K562 (cell line): ENCODE data around the gene ARHGAP4. TPM values are rescaled to one million over a fixed set of nuclear protein-coding genes. Genes with fewer than 3 reads are reported as not detected.

Source experiments
- ATAC-seq: fragments of 200-7000 bp; cut with Tn5 transposase; 3 replicates; pipeline ENCODE4 v1.9.1; 2020; ENCODE audit warnings: moderate library complexity
- BruUV-seq: library from RNA; stranded (reverse); fragments of 400-500 nt; replicated peaks from 2 replicates; lab custom pipeline; 2021; lab: Mats Ljungman, UMichigan
- CTCF ChIA-PET: fragments of 300-600 bp; formaldehyde crosslinking; extraction: SDS; loops from one replicate; lab custom pipeline; 2021; ENCODE audit warnings: low intra/inter-chr PET ratio; lab: Yijun Ruan, JAX
- POLR2A ChIA-PET: fragments of 300-600, 350-650 bp; sonication (Branson Sonifier 250); formaldehyde crosslinking; extraction: SDS; loops from one replicate; lab custom pipeline; 2021; ENCODE audit warnings: antibody characterized with exemption, inconsistent platforms; lab: Yijun Ruan, JAX
- DNase-seq, 4 experiments: peaks; one replicate each; pipeline versions ENCODE4 v3.0.0 to v3.0.0-alpha.2; 2011 to 2018; ENCODE audit warnings: low spot score in 3 of 4, mixed read lengths in 3 of 4; ENCODE audit errors: extremely low read depth in 1 of 4
- FAIRE-seq: peaks from 2 replicates; lab custom pipeline; 2011; peaks lifted over from hg19 to GRCh38; lab: Jason Lieb, UNC
- H2AFZ ChIP-seq: 2 replicates; pipeline ENCODE4 v1.6.0; 2011; ENCODE audit warnings: low read depth, low read length, control low read depth, inconsistent platforms
- H3K27ac ChIP-seq: fragments of 200-600 bp; 3 replicates; pipeline ENCODE4 v1.8.0; 2011; ENCODE audit warnings: low read depth, mild to moderate bottlenecking, control low read depth, inconsistent platforms, low read length, moderate library complexity, mixed read lengths; ENCODE audit errors: extremely low read depth
- H3K27me3 ChIP-seq, 2 experiments: fragments of 300-600 bp in 1 of 2; 2 replicates in 1 of 2; 3 replicates in 1 of 2; pipeline versions ENCODE4 v1.6.0 to v1.8.0; 2011; ENCODE audit warnings: inconsistent platforms in 2 of 2, low read length in 2 of 2, mild to moderate bottlenecking in 1 of 2, mixed read lengths in 1 of 2, moderate library complexity in 1 of 2; ENCODE audit not compliant: control insufficient read depth in 2 of 2, insufficient read depth in 2 of 2
- H3K36me3 ChIP-seq: fragments of 300-600 bp; 3 replicates; pipeline ENCODE4 v1.8.0; 2011; ENCODE audit warnings: mild to moderate bottlenecking, low read length, inconsistent platforms; ENCODE audit not compliant: control insufficient read depth, insufficient read depth
- H3K4me1 ChIP-seq, 2 experiments: fragments of 200-600 bp in 1 of 2; replicated peaks in 1 of 2; 2 replicates in 1 of 2; 3 replicates in 1 of 2; pipeline versions ENCODE4 v1.5.1 to v1.8.0; 2011; ENCODE audit warnings: inconsistent platforms in 2 of 2, low read length in 2 of 2, mild to moderate bottlenecking in 1 of 2, mixed read lengths in 1 of 2, moderate library complexity in 1 of 2; ENCODE audit not compliant: control insufficient read depth in 2 of 2, insufficient read depth in 2 of 2
- H3K4me2 ChIP-seq: 2 replicates; pipeline ENCODE4 v1.6.1; 2011; ENCODE audit warnings: low read length, control low read depth, inconsistent platforms, mixed read lengths; ENCODE audit not compliant: insufficient read depth
- H3K4me3 ChIP-seq: fragments of 200-600 bp; sonication (generic), shearing (Covaris generic); 2 replicates; pipeline ENCODE4 v1.5.1; 2016; ENCODE audit warnings: control low read depth, inconsistent platforms
- H3K79me2 ChIP-seq: fragments of 200-600 bp; 3 replicates; pipeline ENCODE4 v1.8.0; 2011; ENCODE audit warnings: low read length, inconsistent platforms; ENCODE audit not compliant: control insufficient read depth, insufficient read depth
- H3K9ac ChIP-seq, 2 experiments: 2 replicates each; pipeline versions ENCODE4 v1.6.0 to v1.6.1; 2011; ENCODE audit warnings: low read depth in 2 of 2, low read length in 2 of 2, control low read depth in 1 of 2, inconsistent platforms in 1 of 2, mild to moderate bottlenecking in 1 of 2, mixed read lengths in 1 of 2; ENCODE audit not compliant: insufficient read depth in 1 of 2
- H3K9me1 ChIP-seq: one replicate; pipeline ENCODE4 v1.6.0; 2011; ENCODE audit warnings: inconsistent platforms, mild to moderate bottlenecking, low read length, moderate library complexity; ENCODE audit not compliant: control insufficient read depth, insufficient read depth
- H3K9me3 ChIP-seq: replicated peaks from 2 replicates; pipeline ENCODE4 v1.5.1; 2011; ENCODE audit warnings: low read depth, low read length, inconsistent platforms; ENCODE audit not compliant: control insufficient read depth, insufficient read depth
- H4K20me1 ChIP-seq: replicated peaks from 2 replicates; pipeline ENCODE4 v1.6.1; 2011; ENCODE audit warnings: low read length, inconsistent platforms, mixed read lengths; ENCODE audit not compliant: control insufficient read depth, insufficient read depth
- POLR2G ChIP-seq: fragments of 200-400 bp; formaldehyde crosslinking; IDR thresholded peaks from 2 replicates; pipeline ENCODE4 v1.6.1; 2017; ENCODE audit warnings: low read depth, mild to moderate bottlenecking, antibody characterized with exemption, low read length, moderate library complexity
- RBFOX2 ChIP-seq: fragments of 200-400 bp; formaldehyde crosslinking; IDR thresholded peaks from 2 replicates; pipeline ENCODE4 v1.6.1; 2017; ENCODE audit warnings: low read depth, mild to moderate bottlenecking, low read length, moderate library complexity
- RBM39 ChIP-seq: fragments of 200-400 bp; formaldehyde crosslinking; optimal IDR thresholded peaks from 2 replicates; pipeline ENCODE3; 2018; ENCODE audit warnings: low read depth, low read length
- STAT5A ChIP-seq: IDR thresholded peaks from 2 replicates; pipeline ENCODE4 v1.6.1; 2012; ENCODE audit warnings: low read length, inconsistent platforms, borderline replicate concordance
- ZNF263 ChIP-seq: sonication (generic); formaldehyde crosslinking; IDR thresholded peaks from 2 replicates; pipeline ENCODE4 v1.8.0; 2022; ENCODE audit warnings: mild to moderate bottlenecking, missing genetic modification reagents, borderline replicate concordance
- WGBS: fragments of 100-300 bp; shearing (Covaris generic); methylation state at CpG from one replicate; pipeline ENCODE4 v1.1.6; 2016; ENCODE audit warnings: low coverage, mixed read lengths; ENCODE audit not compliant: insufficient coverage; ENCODE audit errors: missing lambda C conversion rate; 5-methylcytosine and 5-hydroxymethylcytosine counted together
- in situ Hi-C: fragments of 300-500 bp; cut with MboI; formaldehyde crosslinking; loops from 4 replicates; pipeline ENCODE4 v1.15.0; 2018; ENCODE audit warnings: inconsistent platforms, mixed read lengths
- intact Hi-C: fragments of 100-400 bp; cut with micrococcal nuclease; formaldehyde crosslinking; loops from 2 replicates; pipeline ENCODE4 v1.14.2; 2022
- polyA plus RNA-seq, 8 experiments: library from polyadenylated mRNA; depleted of rRNA in 4 of 8; stranded (reverse) in 5 of 8; unstranded in 3 of 8; fragments of >200 nt; fragmentation: Nextera tagmentation in 2 of 8; fragmentation: Illumina TruSeq in 1 of 8; extraction: Ambion mirVana in 2 of 8; extraction: Trizol in 1 of 8; gene quantifications; 2 replicates each; pipeline versions ENCODE4 v1.2.1 to v1.2.3, GENCODE V29; 2011 to 2014; ENCODE audit warnings: inconsistent platforms in 1 of 8, missing spikeins in 1 of 8
- total RNA-seq, 7 experiments: library from RNA; depleted of rRNA in 6 of 7; stranded (reverse); fragments of >200 nt in 6 of 7; fragmentation: Illumina TruSeq in 2 of 7; extraction: Trizol in 2 of 7; gene quantifications; 2 replicates each; pipeline versions ENCODE4 v1.2.1 to v1.2.3, GENCODE V29; 2011 to 2021; ENCODE audit warnings: low replicate concordance in 1 of 7

Gene ARHGAP4
- total and polyA plus RNA-seq, 9 of the 15 experiments (the other 6 are each of a cell fraction or from before 2014, with no cell fraction given), result 0.30 to 81.8 (median 13.5) TPM

DNA sequence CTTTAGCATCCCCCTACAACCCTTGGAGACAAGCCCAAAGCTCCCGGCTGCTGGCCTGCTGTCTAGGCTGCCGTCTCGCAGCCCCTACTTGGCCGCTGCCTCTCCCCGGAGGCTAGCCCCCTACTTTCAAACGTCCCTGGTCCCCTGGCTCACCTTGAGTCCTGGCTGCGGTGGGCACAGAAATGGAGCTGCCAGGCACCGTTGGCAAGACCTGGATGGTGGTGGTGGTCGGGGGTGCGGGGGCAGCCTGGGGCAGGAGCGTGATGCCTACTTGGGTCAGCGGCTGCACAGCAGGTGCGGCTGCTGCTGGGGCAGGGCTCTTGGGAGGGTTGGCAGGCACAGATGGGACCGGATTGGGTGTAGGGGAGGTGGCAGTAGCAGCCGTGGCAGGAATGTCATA lies 33.6 kb upstream of the ARHGAP4 start:
- no peak for TF ChIP-seq RBM39
- peak; percentile 53 for TF ChIP-seq POLR2G
- TF ChIP-seq, all 486 proteins: peak for 1
- Histone ChIP-seq H3K4me3 (no peak overlapping the region), H3K27me3 (no peaks in the 10 kb centered on the region), H3K79me2 (peaks cover 24% of the 10 kb centered on the region), H2AFZ (no peak overlapping the region), H3K9me1 (no peaks in the 10 kb centered on the region), H3K27ac (no peak overlapping the region), H3K9me3 (no peaks in the 10 kb centered on the region), H3K9ac (no peak overlapping the region), H3K4me2 (no peak overlapping the region), H4K20me1 (peaks cover 4% of the 10 kb centered on the region; the same call in 1 of the 2 replicates), H3K36me3 (peaks cover 100% of the 10 kb centered on the region; the same call in 2 of the 3 replicates), H3K4me1 (peaks cover 0 to 6% of the 10 kb centered on the region in 2 experiments; a peak in 2 of 5 replicates)
- DNase-seq (no peak), FAIRE-seq (no peak), ATAC-seq (no peak)
- ChIA-PET CTCF (no interaction called here), POLR2A (interaction anchor here (1.0 to 4.2 kb wide), 2 partner anchors 8 to 11 kb away, joined by 3 to 24 read pairs; no protein-coding TSS in a partner anchor)
- in situ Hi-C loops (no loop called here), intact Hi-C loops (no loop called here)
- WGBS, result 100% methylated on average over 6 of the region's 15 CpGs
- no TSS peak for BruUV-seq

DNA sequence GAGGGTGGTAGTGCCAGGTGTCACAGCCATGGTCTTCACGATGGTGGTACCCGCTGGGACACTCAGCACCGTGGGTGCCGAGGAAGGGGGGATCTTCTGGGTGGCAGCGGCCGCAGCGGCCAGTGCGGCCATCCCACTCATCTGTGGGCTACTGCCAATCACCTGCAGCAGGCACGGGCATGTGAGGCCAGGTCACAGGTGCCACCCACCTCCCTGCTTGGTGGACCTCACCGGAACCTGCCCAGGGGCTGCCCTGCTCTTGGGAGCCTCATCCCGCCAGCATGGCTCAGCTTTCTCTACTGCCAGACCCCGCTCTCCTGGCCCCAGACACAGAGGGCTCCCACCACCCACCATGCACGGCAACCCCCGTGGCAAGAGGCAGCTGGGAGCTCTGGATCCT lies 32.5 kb upstream of the ARHGAP4 start:
- no TSS peak for BruUV-seq
- in situ Hi-C loops, result no loop called here

More for the DNA sequence above, 32.5 kb upstream of the ARHGAP4 start:
- no peak overlapping the region for H3K9ac ChIP-seq
- no peaks in the 10 kb centered on the region for H3K27me3 ChIP-seq
- H3K79me2 ChIP-seq, result peaks cover 14% of the 10 kb centered on the region
- H3K36me3 ChIP-seq, result peaks cover 100% of the 10 kb centered on the region; the same call in 2 of the 3 replicates
- WGBS, result 97% methylated on average over 5 of the region's 14 CpGs
- no peak overlapping the region for H3K4me3 ChIP-seq
- H3K9me1 ChIP-seq, result no peaks in the 10 kb centered on the region
- ATAC-seq (no peak), FAIRE-seq (no peak), DNase-seq (no peak)
- H3K9me3 ChIP-seq, result no peaks in the 10 kb centered on the region
- no peaks in the 10 kb centered on the region for H4K20me1 ChIP-seq
- no peak overlapping the region for H3K4me2 ChIP-seq
- H2AFZ ChIP-seq, result no peak overlapping the region
- peaks cover 0 to 8% of the 10 kb centered on the region in 2 experiments; a peak in 2 of 5 replicates for H3K4me1 ChIP-seq
- TF ChIP-seq RBFOX2 (peak; percentile 52), ZNF263 (CRISPR knock-in tag) (no peak), STAT5A (no peak), POLR2G (peak; percentile 44; the same call in 1 of the 2 replicates)
- CTCF ChIA-PET, result interaction anchor here (1.2 kb wide), 1 partner anchor 11 kb away, joined by 3 read pairs; no protein-coding TSS in a partner anchor
- POLR2A ChIA-PET, result interaction anchor here (1.2 to 4.2 kb wide), 4 partner anchors 8 to 13 kb away, joined by 3 to 24 read pairs (median 4); partner anchors contain the start of gene HCFC1
- no peak overlapping the region for H3K27ac ChIP-seq
- intact Hi-C loops, result no loop called here
